ENCODE measurements around the gene PHLDA1. TPM values are rescaled to one million over a fixed set of nuclear protein-coding genes. Genes with fewer than 3 reads are reported as not detected.
"Not testable (repeated sequence)": the region's sequence is repeated elsewhere in the genome, so short reads cannot be mapped to it uniquely, and the experiment has no call there.

The PHLDA1 gene
- total and polyA plus RNA-seq, 7 experiments from 2014 or later, result 0.20 to 25.1 (median 1.5) TPM

GRCh38 chr12:75986001-75986746, 45.4 kb downstream of the PHLDA1 start:
- H3K27ac Mint-ChIP-seq, result no peak overlapping the region
- H3K27me3 Mint-ChIP-seq, result no peaks in the 10 kb centered on the region
- no peak overlapping the region for H3K4me3 Mint-ChIP-seq
- intact Hi-C loops (cut with micrococcal nuclease), result no loop called here
- ATAC-seq (no peak), DNase-seq (no peak)
- Histone ChIP-seq H3K27ac (ENCODE audit: low read depth, low read length) (no peak overlapping the region), H3K36me3 (ENCODE audit: control insufficient read depth in 2 of 3, insufficient read depth in 3 of 3, low read length in 3 of 3) (no peaks in the 10 kb centered on the region), H3K27me3 (ENCODE audit: control insufficient read depth in 2 of 2, insufficient read depth in 2 of 2, low read length in 2 of 2) (no peaks in the 10 kb centered on the region), H3K4me1 (ENCODE audit: control insufficient read depth in 2 of 2, insufficient read depth in 2 of 2, low read length in 2 of 2) (no peaks in the 10 kb centered on the region), H3K4me3 (ENCODE audit: low read length) (no peak overlapping the region), H3K9me3 (ENCODE audit: control insufficient read depth in 2 of 3, low read length in 3 of 3) (no peaks in the 10 kb centered on the region)
- H3K36me3 Mint-ChIP-seq, result peaks cover 0 to 31% (median 0%) of the 10 kb centered on the region in 5 donors
- ChIA-PET POLR2A (no interaction called here), CTCF (no interaction called here)
- H3K4me1 Mint-ChIP-seq, result peaks cover 0 to 31% (median 7%) of the 10 kb centered on the region in 7 donors
- peaks cover 0 to 12% (median 0%) of the 10 kb centered on the region in 11 donors for H3K9me3 Mint-ChIP-seq

DNA sequence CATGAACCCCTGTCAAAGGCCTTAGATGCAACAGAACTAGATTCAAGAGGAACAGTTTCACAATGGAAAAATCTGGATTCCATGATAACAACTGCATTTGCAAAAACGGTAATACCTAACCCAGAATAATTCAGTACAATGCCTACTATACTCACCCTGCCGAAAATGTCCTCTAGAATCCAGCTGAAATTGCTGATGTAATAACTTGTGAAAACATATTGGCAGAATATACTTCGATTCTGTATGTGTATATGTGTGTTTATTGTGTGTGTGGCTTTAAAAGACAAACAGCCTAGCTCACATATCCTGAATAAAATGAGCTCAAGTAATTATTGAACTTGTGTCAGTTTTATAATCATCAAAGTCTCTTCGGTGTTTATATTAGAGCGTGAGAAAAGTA, 46.0 kb downstream of the PHLDA1 start:
- H3K4me3 Mint-ChIP-seq, result no peak overlapping the region
- DNase-seq, result no peak
- Histone ChIP-seq H3K27ac (ENCODE audit: low read depth, low read length) (no peak overlapping the region), H3K36me3 (ENCODE audit: control insufficient read depth in 2 of 3, insufficient read depth in 3 of 3, low read length in 3 of 3) (no peaks in the 10 kb centered on the region), H3K27me3 (ENCODE audit: control insufficient read depth in 2 of 2, insufficient read depth in 2 of 2, low read length in 2 of 2) (no peaks in the 10 kb centered on the region), H3K4me1 (ENCODE audit: control insufficient read depth in 2 of 2, insufficient read depth in 2 of 2, low read length in 2 of 2) (no peaks in the 10 kb centered on the region), H3K4me3 (ENCODE audit: low read length) (no peak overlapping the region), H3K9me3 (ENCODE audit: control insufficient read depth in 2 of 3, low read length in 3 of 3) (no peaks in the 10 kb centered on the region)
- CTCF ChIA-PET, result no interaction called here
- peaks cover 0 to 31% (median 0%) of the 10 kb centered on the region in 5 donors for H3K36me3 Mint-ChIP-seq
- POLR2A ChIA-PET, result no interaction called here
- H3K4me1 Mint-ChIP-seq, result peaks cover 0 to 35% (median 7%) of the 10 kb centered on the region in 7 donors
- peaks cover 0 to 12% (median 0%) of the 10 kb centered on the region in 11 donors for H3K9me3 Mint-ChIP-seq
- ATAC-seq, result no peak
- no peak overlapping the region for H3K27ac Mint-ChIP-seq
- intact Hi-C loops (cut with micrococcal nuclease), result no loop called here
- no peaks in the 10 kb centered on the region for H3K27me3 Mint-ChIP-seq

DNA sequence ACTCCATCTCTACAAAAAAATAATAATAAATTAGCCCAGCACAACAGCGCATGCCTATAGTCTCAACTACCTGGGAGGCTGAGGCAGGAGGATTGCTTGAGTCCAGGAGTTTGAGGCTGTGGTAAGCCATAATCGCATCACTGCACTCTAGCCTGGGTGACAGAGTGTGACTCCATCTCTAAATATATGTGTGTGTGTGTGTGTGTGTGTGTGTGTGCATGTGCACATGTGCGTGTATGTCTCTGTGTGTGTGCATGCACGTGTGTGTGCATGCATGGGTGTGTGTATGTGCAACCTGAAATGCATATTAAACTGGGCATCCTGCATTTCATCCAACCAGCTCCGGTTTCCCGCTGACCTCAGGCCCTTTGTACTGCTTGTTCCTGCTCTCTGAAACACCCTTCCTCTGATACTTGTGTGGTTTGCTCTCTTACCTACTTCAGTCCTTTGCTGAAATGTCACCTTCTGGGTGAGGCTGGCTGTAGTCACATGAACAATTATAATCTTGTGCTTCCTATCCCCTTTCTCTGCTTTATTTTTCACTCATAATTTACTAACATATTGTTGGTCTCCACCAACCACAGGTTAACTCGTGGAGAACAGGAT, 46.9 kb downstream of the PHLDA1 start:
- Histone ChIP-seq H3K4me3 (ENCODE audit: low read length) (no peak overlapping the region), H3K4me1 (ENCODE audit: control insufficient read depth in 2 of 2, insufficient read depth in 2 of 2, low read length in 2 of 2) (peaks cover 0 to 3% of the 10 kb centered on the region in 2 donors), H3K27me3 (ENCODE audit: control insufficient read depth in 2 of 2, insufficient read depth in 2 of 2, low read length in 2 of 2) (no peaks in the 10 kb centered on the region), H3K9me3 (ENCODE audit: control insufficient read depth in 2 of 3, low read length in 3 of 3) (no peaks in the 10 kb centered on the region), H3K36me3 (ENCODE audit: control insufficient read depth in 2 of 3, insufficient read depth in 3 of 3, low read length in 3 of 3) (no peaks in the 10 kb centered on the region), H3K27ac (ENCODE audit: low read depth, low read length) (no peak overlapping the region)
- CTCF ChIA-PET, result no interaction called here
- intact Hi-C loops (cut with micrococcal nuclease), result no loop called here
- H3K36me3 Mint-ChIP-seq, result peaks cover 0 to 23% (median 0%) of the 10 kb centered on the region in 5 donors
- peaks cover 0 to 12% (median 0%) of the 10 kb centered on the region in 11 donors for H3K9me3 Mint-ChIP-seq
- POLR2A ChIA-PET, result no interaction called here
- DNase-seq, result no peak
- no peaks in the 10 kb centered on the region for H3K27me3 Mint-ChIP-seq
- peak overlapping the region in 1 of 10 donors; percentile 13 for H3K4me3 Mint-ChIP-seq
- peaks cover 1 to 39% (median 8%) of the 10 kb centered on the region in 7 donors for H3K4me1 Mint-ChIP-seq
- no peak for ATAC-seq
- peak overlapping the region in 1 of 9 donors; percentile 2 for H3K27ac Mint-ChIP-seq

DNA sequence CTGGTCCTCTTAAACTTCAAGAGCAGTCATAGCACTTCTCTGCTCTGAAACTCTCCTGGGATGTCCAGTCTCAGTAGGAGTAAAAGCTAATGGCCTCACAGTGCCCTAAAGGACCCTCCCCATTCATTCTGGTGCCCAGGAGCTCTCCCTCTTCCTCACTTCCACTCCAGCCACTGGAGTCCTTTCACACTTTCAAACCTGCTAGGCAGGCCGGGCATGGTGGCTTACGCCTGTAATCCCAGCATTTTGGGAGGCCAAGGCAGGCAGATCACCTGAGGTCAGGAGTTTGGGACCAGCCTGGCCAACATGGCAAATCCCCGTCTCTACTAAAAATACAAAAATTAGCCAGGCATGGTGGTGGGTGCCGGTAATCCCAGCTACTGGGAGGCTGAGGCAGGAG, 47.7 kb downstream of the PHLDA1 start:
- H3K27me3 Mint-ChIP-seq; H3K27me3 ChIP-seq (ENCODE audit: control insufficient read depth in 2 of 2, insufficient read depth in 2 of 2, low read length in 2 of 2); intact Hi-C loops (cut with micrococcal nuclease); H3K4me3 Mint-ChIP-seq; DNase-seq; H3K27ac ChIP-seq (ENCODE audit: low read depth, low read length); H3K9me3 Mint-ChIP-seq; H3K4me3 ChIP-seq (ENCODE audit: low read length); ATAC-seq; CTCF ChIA-PET; H3K9me3 ChIP-seq (ENCODE audit: control insufficient read depth in 2 of 3, low read length in 3 of 3); POLR2A ChIA-PET; H3K36me3 ChIP-seq (ENCODE audit: control insufficient read depth in 2 of 3, insufficient read depth in 3 of 3, low read length in 3 of 3): not testable (repeated sequence)
- Mint-ChIP-seq H3K4me1 (peaks cover 9 to 47% (median 16%) of the 10 kb centered on the region in 7 donors), H3K27ac (peak overlapping the region in 2 of 9 donors; percentile 8 to 31), H3K36me3 (peaks cover 0 to 21% (median 0%) of the 10 kb centered on the region in 5 donors)
- peaks cover 4 to 12% of the 10 kb centered on the region in 2 donors for H3K4me1 ChIP-seq (ENCODE audit: control insufficient read depth in 2 of 2, insufficient read depth in 2 of 2, low read length in 2 of 2)

- no peaks in the 10 kb centered on the region for H3K27me3 Mint-ChIP-seq
- H3K4me1 Mint-ChIP-seq, result peaks cover 17 to 55% (median 22%) of the 10 kb centered on the region in 7 donors
- peak overlapping the region in 3 of 9 donors; percentile 7 to 22 (median 8) for H3K27ac Mint-ChIP-seq
- H3K4me3 ChIP-seq (ENCODE audit: low read length), result no peak overlapping the region
- H3K9me3 Mint-ChIP-seq, result peaks cover 0 to 2% (median 0%) of the 10 kb centered on the region in 11 donors
- no peak for ATAC-seq
- H3K36me3 Mint-ChIP-seq, result peaks cover 0 to 13% (median 0%) of the 10 kb centered on the region in 5 donors
- intact Hi-C loops (cut with micrococcal nuclease), result no loop called here
- peaks cover 11 to 19% of the 10 kb centered on the region in 2 donors for H3K4me1 ChIP-seq (ENCODE audit: control insufficient read depth in 2 of 2, insufficient read depth in 2 of 2, low read length in 2 of 2)
- H3K4me3 Mint-ChIP-seq, result no peak overlapping the region
- ChIA-PET CTCF (no interaction called here), POLR2A (no interaction called here)
- DNase-seq, result no peak
- H3K36me3 ChIP-seq (ENCODE audit: control insufficient read depth in 2 of 3, insufficient read depth in 3 of 3, low read length in 3 of 3), result no peaks in the 10 kb centered on the region
- no peak overlapping the region for H3K27ac ChIP-seq (ENCODE audit: low read depth, low read length)
- no peaks in the 10 kb centered on the region for H3K27me3 ChIP-seq (ENCODE audit: control insufficient read depth in 2 of 2, insufficient read depth in 2 of 2, low read length in 2 of 2)
- H3K9me3 ChIP-seq (ENCODE audit: control insufficient read depth in 2 of 3, low read length in 3 of 3), result no peaks in the 10 kb centered on the region
Measured at GRCh38 chr12:75982979-75983660, 48.5 kb downstream of the PHLDA1 start.

- ChIA-PET POLR2A (no interaction called here), CTCF (no interaction called here)
- Histone ChIP-seq H3K9me3 (ENCODE audit: control insufficient read depth in 2 of 3, low read length in 3 of 3) (no peaks in the 10 kb centered on the region), H3K36me3 (ENCODE audit: control insufficient read depth in 2 of 3, insufficient read depth in 3 of 3, low read length in 3 of 3) (no peaks in the 10 kb centered on the region), H3K4me1 (ENCODE audit: control insufficient read depth in 2 of 2, insufficient read depth in 2 of 2, low read length in 2 of 2) (peaks cover 15 to 26% of the 10 kb centered on the region in 2 donors), H3K4me3 (ENCODE audit: low read length) (no peak overlapping the region), H3K27me3 (ENCODE audit: control insufficient read depth in 2 of 2, insufficient read depth in 2 of 2, low read length in 2 of 2) (no peaks in the 10 kb centered on the region), H3K27ac (ENCODE audit: low read depth, low read length) (no peak overlapping the region)
- no peaks in the 10 kb centered on the region for H3K27me3 Mint-ChIP-seq
- intact Hi-C loops (cut with micrococcal nuclease), result no loop called here
- DNase-seq, result no peak
- no peak for ATAC-seq
- H3K9me3 Mint-ChIP-seq, result no peaks in the 10 kb centered on the region
- H3K4me3 Mint-ChIP-seq, result no peak overlapping the region
- H3K36me3 Mint-ChIP-seq, result peaks cover 0 to 7% (median 0%) of the 10 kb centered on the region in 5 donors
- peaks cover 26 to 64% (median 29%) of the 10 kb centered on the region in 7 donors for H3K4me1 Mint-ChIP-seq
- no peak overlapping the region for H3K27ac Mint-ChIP-seq
Measured at GRCh38 chr12:75982169-75982564, 49.4 kb downstream of the PHLDA1 start.
